GM23248 (cell line): ENCODE data around the gene TNNI3K. TPM values are rescaled to one million over a fixed set of nuclear protein-coding genes. Genes with fewer than 3 reads are reported as not detected.

ENCODE experiments used
- DNase-seq: peaks from one replicate; pipeline ENCODE4 v3.0.0-alpha.2; 2015
- H2AFZ ChIP-seq: fragments of 200-600 bp; sonication (generic); 2 replicates; pipeline ENCODE4 v1.6.1; 2016; ENCODE audit warnings: antibody characterized with exemption
- H3F3A ChIP-seq: fragments of 200-600 bp; sonication (generic); 2 replicates; pipeline ENCODE4 v1.6.1; 2016; ENCODE audit warnings: mild to moderate bottlenecking, antibody characterized with exemption, mixed run types; ENCODE audit not compliant: insufficient read depth
- H3K27ac ChIP-seq: fragments of 200-600 bp; sonication (generic); 2 replicates; pipeline ENCODE4 v1.5.1; 2016; ENCODE audit warnings: mild to moderate bottlenecking
- H3K27me3 ChIP-seq: fragments of 200-600 bp; sonication (generic); replicated peaks from 2 replicates; pipeline ENCODE4 v1.6.1; 2016; ENCODE audit warnings: mild to moderate bottlenecking; ENCODE audit not compliant: insufficient read depth
- H3K36me3 ChIP-seq: fragments of 200-600 bp; sonication (generic); 2 replicates; pipeline ENCODE4 v1.6.1; 2016; ENCODE audit warnings: low read depth, mild to moderate bottlenecking
- H3K4me1 ChIP-seq: fragments of 200-600 bp; sonication (generic); 2 replicates; pipeline ENCODE4 v1.6.1; 2016; ENCODE audit warnings: mild to moderate bottlenecking; ENCODE audit not compliant: insufficient read depth
- H3K4me2 ChIP-seq: fragments of 200-600 bp; sonication (generic); one replicate; pipeline ENCODE4 v1.6.1; 2016; ENCODE audit warnings: mild to moderate bottlenecking; ENCODE audit not compliant: unreplicated experiment
- H3K4me3 ChIP-seq: fragments of 200-600 bp; sonication (generic); 2 replicates; pipeline ENCODE4 v1.5.1; 2016; ENCODE audit warnings: mild to moderate bottlenecking
- H3K79me2 ChIP-seq: fragments of 200-600 bp; sonication (generic); 2 replicates; pipeline ENCODE4 v1.6.1; 2016; ENCODE audit warnings: mild to moderate bottlenecking; ENCODE audit not compliant: insufficient read depth
- H3K9ac ChIP-seq: fragments of 200-600 bp; sonication (generic); 2 replicates; pipeline ENCODE4 v1.6.1; 2016; ENCODE audit warnings: mild to moderate bottlenecking
- H3K9me2 ChIP-seq: fragments of 200-600 bp; sonication (generic); 2 replicates; pipeline ENCODE4 v1.6.1; 2016; ENCODE audit warnings: mixed run types, mild to moderate bottlenecking, moderate library complexity; ENCODE audit not compliant: insufficient read depth
- H3K9me3 ChIP-seq: fragments of 200-600 bp; sonication (generic); one replicate; pipeline ENCODE4 v1.6.1; 2017; ENCODE audit warnings: low read depth
- H4K20me1 ChIP-seq: fragments of 200-600 bp; sonication (generic); 2 replicates; pipeline ENCODE4 v1.6.0; 2016; ENCODE audit not compliant: insufficient read depth
- EZH2 ChIP-seq: fragments of 200-600 bp; sonication (generic); IDR thresholded peaks from 2 replicates; pipeline ENCODE4 v1.6.1; 2018; ENCODE audit warnings: antibody characterized with exemption, mild to moderate bottlenecking; ENCODE audit not compliant: insufficient read depth, poor library complexity, severe bottlenecking
- EZH2phosphoT487 ChIP-seq: fragments of 200-600 bp; sonication (generic); IDR thresholded peaks from 2 replicates; pipeline ENCODE4 v1.6.1; 2018; ENCODE audit warnings: antibody characterized with exemption, moderate library complexity, mild to moderate bottlenecking, low read depth; ENCODE audit not compliant: insufficient read depth
- WGBS, 2 experiments: methylation state at CpG; one replicate each; pipeline ENCODE4 v1.1.6; 2015 to 2017; ENCODE audit warnings: low lambda C conversion rate in 2 of 2, low coverage in 1 of 2; ENCODE audit errors: missing lambda C conversion rate in 2 of 2; 5-methylcytosine and 5-hydroxymethylcytosine counted together
- in situ Hi-C: fragments of 300-500 bp; cut with MboI; formaldehyde crosslinking; loops from 2 replicates; pipeline ENCODE4 v1.15.0; 2020
- polyA plus RNA-seq: library from polyadenylated mRNA; unstranded; fragments of >200 nt; fragmentation: Nextera tagmentation; extraction: Ambion mirVana; gene quantifications from 2 replicates; pipeline ENCODE4 v1.2.1, GENCODE V29; 2016
- total RNA-seq: library from RNA; depleted of rRNA; stranded (reverse); fragments of >200 nt; shearing (Covaris generic); gene quantifications from 2 replicates; pipeline ENCODE4 v1.2.3, GENCODE V29; 2014

TNNI3K gene
- total and polyA plus RNA-seq, 2 experiments from 2014 or later = not detected

GRCh38 chr1:74534241-74534640, 299.1 kb downstream of the TNNI3K start:
- TF ChIP-seq EZH2 (no peak), EZH2phosphoT487 (no peak)
- peaks cover 14% of the 10 kb centered on the region for H3K4me1 ChIP-seq
- H3K9ac ChIP-seq = no peak overlapping the region
- H4K20me1 ChIP-seq = no peaks in the 10 kb centered on the region
- 0 to 1% methylated on average over 3 of the region's 3 CpGs for WGBS, 2 experiments
- H3K27me3 ChIP-seq = no peaks in the 10 kb centered on the region
- no peaks in the 10 kb centered on the region for H3K9me3 ChIP-seq
- no peaks in the 10 kb centered on the region for H3K36me3 ChIP-seq
- in situ Hi-C loops = no loop called here
- H3K4me2 ChIP-seq = no peak overlapping the region
- no peak overlapping the region for H3K4me3 ChIP-seq
- peaks cover 11% of the 10 kb centered on the region; the same call in 1 of the 2 replicates for H3F3A ChIP-seq
- no peaks in the 10 kb centered on the region for H3K79me2 ChIP-seq
- H3K27ac ChIP-seq = no peak overlapping the region
- peak; percentile 61 for DNase-seq
- H2AFZ ChIP-seq = no peak overlapping the region
- no peaks in the 10 kb centered on the region for H3K9me2 ChIP-seq

- no peaks in the 10 kb centered on the region for H3K36me3 ChIP-seq
- H3K9me2 ChIP-seq = no peaks in the 10 kb centered on the region
- no peaks in the 10 kb centered on the region for H4K20me1 ChIP-seq
- no peak overlapping the region for H3K4me2 ChIP-seq
- H3K27ac ChIP-seq = no peak overlapping the region
- no peaks in the 10 kb centered on the region for H3F3A ChIP-seq
- no peaks in the 10 kb centered on the region for H3K9me3 ChIP-seq
- 42 to 51% methylated on average over 2 of the region's 2 CpGs for WGBS, 2 experiments
- no peaks in the 10 kb centered on the region for H3K4me1 ChIP-seq
- in situ Hi-C loops = no loop called here
- TF ChIP-seq EZH2 (no peak), EZH2phosphoT487 (no peak)
- H3K27me3 ChIP-seq = no peaks in the 10 kb centered on the region
- H3K4me3 ChIP-seq = no peak overlapping the region
- DNase-seq = no peak
- no peak overlapping the region for H3K9ac ChIP-seq
- no peaks in the 10 kb centered on the region for H3K79me2 ChIP-seq
- H2AFZ ChIP-seq = no peak overlapping the region
These were observed 310.6 kb downstream of the TNNI3K start for GRCh38 chr1:74545821-74546220.

- no peak overlapping the region for H3K27ac ChIP-seq
- no peaks in the 10 kb centered on the region for H3K9me3 ChIP-seq
- H3K4me2 ChIP-seq = no peak overlapping the region
- no peaks in the 10 kb centered on the region for H3K27me3 ChIP-seq
- H3F3A ChIP-seq = no peaks in the 10 kb centered on the region
- WGBS, 2 experiments = 26 to 29% methylated on average over 4 of the region's 4 CpGs
- TF ChIP-seq EZH2 (no peak), EZH2phosphoT487 (no peak)
- H3K4me1 ChIP-seq = no peaks in the 10 kb centered on the region
- H4K20me1 ChIP-seq = no peaks in the 10 kb centered on the region
- no peak overlapping the region for H3K9ac ChIP-seq
- H3K9me2 ChIP-seq = no peaks in the 10 kb centered on the region
- DNase-seq = no peak
- no peaks in the 10 kb centered on the region for H3K79me2 ChIP-seq
- no peak overlapping the region for H2AFZ ChIP-seq
- in situ Hi-C loops = no loop called here
- no peak overlapping the region for H3K4me3 ChIP-seq
- H3K36me3 ChIP-seq = no peaks in the 10 kb centered on the region
These were observed 314.0 kb downstream of the TNNI3K start for GRCh38 chr1:74548961-74549750.

- in situ Hi-C loops = no loop called here
- DNase-seq = no peak
- H3K4me1 ChIP-seq = no peaks in the 10 kb centered on the region
- H2AFZ ChIP-seq = no peak overlapping the region
- H3K27ac ChIP-seq = no peak overlapping the region
- no peaks in the 10 kb centered on the region for H3F3A ChIP-seq
- H3K27me3 ChIP-seq = no peaks in the 10 kb centered on the region
- H3K9ac ChIP-seq = no peak overlapping the region
- no peaks in the 10 kb centered on the region for H3K79me2 ChIP-seq
- H4K20me1 ChIP-seq = no peaks in the 10 kb centered on the region
- no peaks in the 10 kb centered on the region for H3K36me3 ChIP-seq
- TF ChIP-seq EZH2 = no peak
- no peak overlapping the region for H3K4me3 ChIP-seq
- H3K4me2 ChIP-seq = no peak overlapping the region
- H3K9me3 ChIP-seq = no peaks in the 10 kb centered on the region
- H3K9me2 ChIP-seq = no peaks in the 10 kb centered on the region
- 56 to 61% methylated on average over 2 of the region's 2 CpGs for WGBS, 2 experiments
These were observed 314.7 kb downstream of the TNNI3K start for GRCh38 chr1:74549932-74550331.
